Pancreas (tissue), 10 donors: ENCODE data around the gene CCDC184. TPM values are rescaled to one million over a fixed set of nuclear protein-coding genes. Genes with fewer than 3 reads are reported as not detected.
"Not testable (repeated sequence)": the region's sequence is repeated elsewhere in the genome, so short reads cannot be mapped to it uniquely, and the experiment has no call there.

ENCODE experiments used
- ATAC-seq, 4 donors: fragments of 200-7000 bp; cut with Tn5 transposase; one replicate each; pipeline versions ENCODE4 v1.8.0 to v1.9.1; 2020; ENCODE audit warnings: mild to moderate bottlenecking in 4 of 4, moderate library complexity in 4 of 4
- DNase-seq, 6 donors: peaks; one replicate each; pipeline ENCODE4 v3.0.0-alpha.2; 2020
- FAIRE-seq: peaks from 2 replicates; lab custom pipeline; 2012; peaks lifted over from hg19 to GRCh38; lab: Jason Lieb, UNC
- H3K27ac ChIP-seq, 4 donors: fragments of 200-600 bp; sonication (generic); 1 replicate in 3 of 4; 2 replicates in 1 of 4; pipeline versions ENCODE4 v1.5.0 to v1.8.0; 2020
- H3K27me3 ChIP-seq, 4 donors: fragments of 200-600 bp; one replicate each; pipeline ENCODE4 v1.8.0; 2021
- H3K36me3 ChIP-seq, 3 donors: fragments of 200-600 bp; sonication (generic) in 1 of 3; one replicate each; pipeline versions ENCODE4 v1.5.0 to v1.8.0; 2020 to 2021
- H3K4me1 ChIP-seq, 3 donors: fragments of 200-600 bp; one replicate each; pipeline ENCODE4 v1.8.0; 2021
- H3K4me3 ChIP-seq, 4 donors: fragments of 200-600 bp; sonication (generic) in 2 of 4; one replicate each; pipeline versions ENCODE4 v1.5.0 to v1.8.0; 2020 to 2021
- H3K9me3 ChIP-seq, 4 donors: fragments of 200-600 bp; one replicate each; pipeline ENCODE4 v1.8.0; 2021
- WGBS, 2 donors: extraction: QIAGEN DNeasy Blood & Tissue Kit; methylation state at CpG; one replicate each; pipeline ENCODE4 v1.1.7; 2013; 5-methylcytosine and 5-hydroxymethylcytosine counted together
- intact Hi-C, 3 donors: fragments of 100-400 bp; cut with DNase I; formaldehyde crosslinking; loops; one replicate each; pipeline versions ENCODE4 v1.11.1 to v1.14.2; 2022
- polyA plus RNA-seq, 2 donors: library from polyadenylated mRNA; stranded (reverse); fragments of 200-250 nt; gene quantifications; one replicate each; pipeline ENCODE4 v1.2.3, GENCODE V29; 2013
- total RNA-seq, 6 donors: library from RNA; stranded (reverse); fragmentation: NEBNext Ultra II Directional in 4 of 6; extraction: Animal tissue kit (Norgen Biotek cat#: 25700) in 4 of 6; gene quantifications; one replicate each; pipeline versions ENCODE4 v1.2.1 to v1.2.4, GENCODE V29; 2021 to 2023
- TF ChIP-seq, protein P1 (sequence below), 4 donors: fragments of 200-600 bp; sonication (generic) in 3 of 4; IDR thresholded peaks; one replicate each; pipeline versions ENCODE4 v1.5.0 to v1.8.0; 2021; ENCODE audit warnings: antibody characterized with exemption in 4 of 4
- donor health status: healthy with polysubstance abuse.
- donor health status: DM: no; HTN: no; CAD: no; lungs with moderate emphysema.
- donor health status: DM: no; HTN: no; CAD: no.
- donor health status: control.
- donor health status: control.
- donor health status: Bipolar disorder and iron deficiency.
- donor health status: DM: yes; HTN: yes; CAD: no.
- donor health status: DM: no; HTN: no; CAD: no.
- donor health status: DM: no; HTN: no; CAD: no.
- donor health status: DM: yes; HTN: yes; CAD: no.

CCDC184 gene
- total and polyA plus RNA-seq, 8 donors, result 0.16 to 3.1 (median 0.52) TPM

DNA sequence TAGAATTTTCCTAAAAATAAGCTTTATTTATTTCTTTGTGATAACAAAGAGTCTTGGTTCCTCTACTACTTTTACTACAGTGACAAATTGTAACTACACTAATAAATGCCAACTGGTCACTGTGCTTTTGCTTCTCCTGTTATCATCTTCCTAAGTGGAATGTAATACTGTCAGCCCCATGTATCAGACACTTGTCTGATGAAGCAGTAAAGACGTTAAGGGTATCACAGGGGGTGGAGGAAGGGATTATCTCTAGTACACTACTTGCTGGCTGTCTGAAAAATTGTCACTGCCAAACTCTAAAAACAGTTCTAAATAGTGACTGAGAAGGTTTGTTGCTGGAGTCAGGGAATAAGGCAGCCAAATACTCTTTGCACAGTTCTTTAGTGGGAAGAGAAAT, 37.5 kb upstream of the CCDC184 start:
- FAIRE-seq, result no peak
- H3K27me3 ChIP-seq, result no peaks in the 10 kb centered on the region

DNA sequence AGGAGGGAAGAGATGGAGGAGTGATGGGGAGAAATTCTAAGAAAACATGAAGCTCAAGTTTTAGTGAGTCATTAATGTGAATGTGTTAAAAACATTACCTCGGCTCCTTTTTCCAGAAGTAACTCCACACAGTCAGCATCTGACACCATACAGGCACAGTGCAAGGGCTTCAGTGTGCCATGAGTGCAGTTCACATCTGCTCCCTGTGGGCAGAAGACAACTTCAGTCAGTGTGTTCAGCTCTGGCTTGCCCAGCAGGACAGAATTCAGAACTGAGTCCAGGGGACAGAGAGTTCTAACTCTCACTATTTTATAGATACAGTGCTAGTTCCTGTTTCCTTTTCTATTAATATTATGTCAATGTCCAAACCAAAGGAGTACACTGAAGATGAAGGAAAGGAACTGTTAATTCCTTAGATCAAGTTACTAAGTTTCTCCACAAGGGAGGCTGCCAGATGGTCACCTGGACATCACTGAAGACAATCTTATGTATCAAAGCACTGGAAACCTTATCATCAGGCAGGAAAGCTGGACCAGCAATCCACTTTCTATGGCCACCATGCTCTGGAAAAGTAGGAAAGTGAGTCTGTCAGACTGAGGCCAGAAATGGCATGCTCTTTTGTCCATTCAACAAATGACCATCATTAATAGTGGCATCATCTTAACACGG, 32.2 kb upstream of the CCDC184 start:
- Histone ChIP-seq H3K4me1 (peaks cover 0 to 5% (median 4%) of the 10 kb centered on the region in 3 donors), H3K9me3 (no peaks in the 10 kb centered on the region), H3K4me3 (no peak overlapping the region), H3K27ac (no peak overlapping the region), H3K36me3 (peaks cover 0 to 46% (median 28%) of the 10 kb centered on the region in 3 donors), H3K27me3 (no peaks in the 10 kb centered on the region)
- TF ChIP-seq, protein P1, sequence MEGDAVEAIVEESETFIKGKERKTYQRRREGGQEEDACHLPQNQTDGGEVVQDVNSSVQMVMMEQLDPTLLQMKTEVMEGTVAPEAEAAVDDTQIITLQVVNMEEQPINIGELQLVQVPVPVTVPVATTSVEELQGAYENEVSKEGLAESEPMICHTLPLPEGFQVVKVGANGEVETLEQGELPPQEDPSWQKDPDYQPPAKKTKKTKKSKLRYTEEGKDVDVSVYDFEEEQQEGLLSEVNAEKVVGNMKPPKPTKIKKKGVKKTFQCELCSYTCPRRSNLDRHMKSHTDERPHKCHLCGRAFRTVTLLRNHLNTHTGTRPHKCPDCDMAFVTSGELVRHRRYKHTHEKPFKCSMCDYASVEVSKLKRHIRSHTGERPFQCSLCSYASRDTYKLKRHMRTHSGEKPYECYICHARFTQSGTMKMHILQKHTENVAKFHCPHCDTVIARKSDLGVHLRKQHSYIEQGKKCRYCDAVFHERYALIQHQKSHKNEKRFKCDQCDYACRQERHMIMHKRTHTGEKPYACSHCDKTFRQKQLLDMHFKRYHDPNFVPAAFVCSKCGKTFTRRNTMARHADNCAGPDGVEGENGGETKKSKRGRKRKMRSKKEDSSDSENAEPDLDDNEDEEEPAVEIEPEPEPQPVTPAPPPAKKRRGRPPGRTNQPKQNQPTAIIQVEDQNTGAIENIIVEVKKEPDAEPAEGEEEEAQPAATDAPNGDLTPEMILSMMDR (IDR thresholded peaks at IDR 0.05), result no peak
- intact Hi-C loops, result no loop called here
- ATAC-seq (no peak), DNase-seq (no peak), FAIRE-seq (no peak)
- 81 to 83% methylated on average over 2 of the region's 2 CpGs for WGBS, 2 donors

More for the DNA sequence above, 37.5 kb upstream of the CCDC184 start:
- WGBS, 2 donors, result 39 to 41% methylated on average over 1 of the region's 1 CpG
- Histone ChIP-seq H3K4me1 (no peaks in the 10 kb centered on the region), H3K27ac (no peak overlapping the region), H3K9me3 (no peaks in the 10 kb centered on the region), H3K36me3 (peaks cover 0 to 41% (median 21%) of the 10 kb centered on the region in 3 donors), H3K4me3 (no peak overlapping the region)
- TF ChIP-seq, protein P1 (IDR thresholded peaks at IDR 0.05), result no peak
- intact Hi-C loops, result no loop called here
- DNase-seq (no peak), ATAC-seq (no peak)

DNA sequence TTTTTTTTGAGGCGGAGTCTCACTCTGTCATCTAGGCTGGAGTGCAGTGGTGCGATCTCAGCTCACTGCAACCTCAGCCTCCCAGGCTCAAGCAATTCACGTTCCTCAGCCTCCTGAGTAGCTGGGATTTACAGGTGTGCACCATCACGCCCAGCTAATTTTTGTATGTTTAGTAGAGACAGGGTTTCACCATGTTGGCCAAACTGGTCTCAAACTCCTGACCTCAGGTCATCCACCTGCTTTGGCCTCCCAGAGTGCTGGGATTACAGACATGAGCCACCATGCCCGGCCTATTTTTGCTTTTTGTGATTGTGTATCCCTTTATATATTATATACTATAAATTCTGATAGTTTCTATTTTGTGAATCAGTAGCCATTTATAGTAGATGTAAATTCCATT, 27.7 kb upstream of the CCDC184 start:
- H3K9me3 ChIP-seq, H3K27ac ChIP-seq, intact Hi-C loops, H3K4me3 ChIP-seq, ATAC-seq, FAIRE-seq, DNase-seq, H3K4me1 ChIP-seq, H3K27me3 ChIP-seq: not testable (repeated sequence)
- WGBS, 2 donors, result 95 to 96% methylated on average over 5 of the region's 5 CpGs
- peaks cover 0 to 17% (median 9%) of the 10 kb centered on the region in 3 donors for H3K36me3 ChIP-seq

DNA sequence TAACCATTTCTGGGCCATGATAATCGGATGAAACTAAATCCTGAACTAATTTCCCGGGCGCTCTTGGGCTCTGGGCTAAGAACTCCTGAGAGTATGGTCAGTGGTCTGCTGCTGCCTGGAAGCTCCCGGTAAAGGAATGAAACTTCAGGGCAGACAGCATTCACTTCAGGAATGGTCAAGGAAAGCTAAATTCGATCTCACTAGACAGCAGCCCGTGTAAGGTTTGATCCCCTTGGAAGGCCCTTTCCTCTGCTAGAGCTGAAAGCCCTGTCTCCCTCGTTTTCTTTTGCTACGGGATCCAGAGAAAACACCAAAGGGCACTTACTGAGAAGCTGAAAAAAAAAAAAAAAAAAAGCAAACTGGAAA, 26.8 kb upstream of the CCDC184 start:
- 14 to 24% methylated on average over 8 of the region's 8 CpGs for WGBS, 2 donors
- peak overlapping the region in 2 of 4 donors; percentile 77 to 79 for H3K27ac ChIP-seq
- TF ChIP-seq, protein P1 (IDR thresholded peaks at IDR 0.05), result no peak
- DNase-seq (no peak), FAIRE-seq (no peak), ATAC-seq (peak in 1 of 4 donors; percentile 0)
- peaks cover 0 to 7% (median 6%) of the 10 kb centered on the region in 3 donors for H3K4me1 ChIP-seq
- intact Hi-C loops, result no loop called here
- peak overlapping the region; percentile 41 to 75 (median 57) for H3K4me3 ChIP-seq
- H3K36me3 ChIP-seq, result peaks cover 0 to 8% (median under 1%) of the 10 kb centered on the region in 3 donors
- no peaks in the 10 kb centered on the region for H3K27me3 ChIP-seq
- no peaks in the 10 kb centered on the region for H3K9me3 ChIP-seq

DNA sequence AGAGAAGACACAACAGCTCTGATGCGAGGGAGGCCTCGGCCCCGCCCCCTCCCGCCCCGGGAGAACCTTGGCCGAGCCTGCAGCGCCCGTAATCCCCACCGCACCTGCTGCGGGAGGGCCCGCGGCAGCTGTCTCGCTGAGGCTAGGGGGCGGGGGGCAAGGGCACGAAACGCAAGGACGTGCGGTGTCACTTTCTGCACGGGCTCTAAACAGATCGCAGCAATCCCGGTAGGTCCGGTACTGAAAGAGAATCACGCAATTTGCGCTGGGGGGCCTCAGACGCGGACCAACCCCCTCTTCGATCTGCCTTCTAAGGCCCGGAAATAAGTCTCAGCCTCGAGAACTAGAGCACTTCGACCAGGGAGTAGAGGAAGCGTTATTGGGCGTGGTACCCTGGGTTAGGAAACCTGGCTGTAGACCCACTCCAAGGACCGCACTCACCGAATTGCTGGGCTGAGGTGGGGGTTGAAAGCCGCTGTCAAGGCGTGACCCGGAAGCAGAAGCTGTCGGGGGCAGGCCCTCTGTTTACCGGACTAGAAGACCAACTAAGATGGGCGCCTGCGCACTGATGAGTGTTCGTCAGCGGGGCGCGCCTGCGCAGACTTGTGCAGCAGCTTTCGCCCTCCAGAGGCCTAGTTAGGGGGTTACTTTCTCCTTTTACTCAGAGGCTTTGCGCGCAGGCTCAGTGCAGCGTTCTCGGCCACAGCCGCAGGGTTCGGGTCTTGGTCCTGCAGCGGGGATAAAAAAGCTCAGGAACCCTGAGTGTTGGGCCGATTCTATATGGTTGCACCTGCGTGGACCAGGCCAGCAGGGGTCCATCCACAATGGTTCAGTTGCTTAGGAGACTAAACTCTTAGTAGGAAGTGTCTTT, 26.2 kb upstream of the CCDC184 start, which contains the start of gene ASB8:
Gene ASB8, minus strand, starts transcription at position 498 of the 871 bp plus-strand sequence. CDS start 4,019 bp downstream, outside the sequence.
- peak within 1 kb of the TSS; percentile 44 to 79 (median 62) for H3K27ac ChIP-seq
- TF ChIP-seq, protein P1 (IDR thresholded peaks at IDR 0.05), result peak in 2 of 4 donors; percentile 9 to 38
- intact Hi-C loops, result no loop called here
- 1% methylated on average over 53 to 56 of the region's 56 CpGs for WGBS, 2 donors
- peak within 1 kb of the TSS; percentile 41 to 75 (median 57) for H3K4me3 ChIP-seq
- no peaks in the 10 kb centered on the region for H3K9me3 ChIP-seq
- H3K4me1 ChIP-seq, result peaks cover 0 to 7% (median 6%) of the 10 kb centered on the region in 3 donors
- no peaks in the 10 kb centered on the region for H3K27me3 ChIP-seq
- peak; percentile 97 to 100 (median 98) for DNase-seq
- peaks cover 0 to 4% (median 0%) of the 10 kb centered on the region in 3 donors for H3K36me3 ChIP-seq
- ATAC-seq, result peak; percentile 96 to 100 (median 99)
- FAIRE-seq, result no peak
